H9 (cell line): Measurements from ENCODE around the gene TMEM184A. TPM values are rescaled to one million over a fixed set of nuclear protein-coding genes. Genes with fewer than 3 reads are reported as not detected.

Source experiments
- DNase-seq: peaks from one replicate; pipeline ENCODE4 v3.0.0-alpha.2; 2017
- H2AFZ ChIP-seq: one replicate; pipeline ENCODE4 v1.6.1; 2013; ENCODE audit warnings: mild to moderate bottlenecking, low read length, control low read depth, moderate library complexity
- H2AK5ac ChIP-seq: 2 replicates; pipeline ENCODE4 v1.6.1; 2013; ENCODE audit warnings: low read length, control low read depth, mixed read lengths; ENCODE audit not compliant: insufficient read length
- H2BK120ac ChIP-seq: one replicate; pipeline ENCODE4 v1.6.1; 2013; ENCODE audit warnings: low read depth, mild to moderate bottlenecking, low read length, control low read depth, inconsistent platforms; ENCODE audit not compliant: poor library complexity, severe bottlenecking
- H2BK12ac ChIP-seq: 2 replicates; pipeline ENCODE4 v1.6.1; 2013; ENCODE audit warnings: low read length, control low read depth, mixed read lengths, low read depth; ENCODE audit not compliant: insufficient read length
- H2BK15ac ChIP-seq: 2 replicates; pipeline ENCODE4 v1.6.1; 2013; ENCODE audit warnings: low read depth, low read length, control low read depth
- H2BK20ac ChIP-seq: one replicate; pipeline ENCODE4 v1.6.1; 2013; ENCODE audit warnings: low read depth, mild to moderate bottlenecking, low read length, control low read depth, inconsistent platforms; ENCODE audit not compliant: poor library complexity, severe bottlenecking
- H2BK5ac ChIP-seq: 2 replicates; pipeline ENCODE4 v1.6.1; 2013; ENCODE audit warnings: low read length, control low read depth, mixed read lengths; ENCODE audit not compliant: insufficient read length
- H3K14ac ChIP-seq: 2 replicates; pipeline ENCODE4 v1.6.1; 2013; ENCODE audit warnings: low read length, control low read depth; ENCODE audit not compliant: insufficient read depth
- H3K18ac ChIP-seq: 2 replicates; pipeline ENCODE4 v1.6.1; 2013; ENCODE audit warnings: low read depth, mild to moderate bottlenecking, mixed read lengths, low read length, control low read depth; ENCODE audit not compliant: insufficient read length
- H3K23ac ChIP-seq: 2 replicates; pipeline ENCODE4 v1.6.1; 2013; ENCODE audit warnings: low read length, control low read depth, mixed read lengths, low read depth; ENCODE audit not compliant: insufficient read length
- H3K23me2 ChIP-seq: 2 replicates; pipeline ENCODE4 v1.6.1; 2013; ENCODE audit warnings: low read depth, mild to moderate bottlenecking, mixed read lengths, low read length, control low read depth; ENCODE audit not compliant: insufficient read length, poor library complexity, severe bottlenecking
- H3K27ac ChIP-seq: 2 replicates; pipeline ENCODE4 v1.5.1; 2013; ENCODE audit warnings: low read length, control low read depth, mixed read lengths, low read depth; ENCODE audit not compliant: insufficient read length
- H3K27me3 ChIP-seq: 2 replicates; pipeline ENCODE4 v1.6.1; 2013; ENCODE audit warnings: low read length, control low read depth, inconsistent platforms; ENCODE audit not compliant: insufficient read depth
- H3K4ac ChIP-seq: 2 replicates; pipeline ENCODE4 v1.6.1; 2013; ENCODE audit warnings: low read depth, mild to moderate bottlenecking, control low read depth, inconsistent platforms, low read length, moderate library complexity
- H3K4me1 ChIP-seq: 2 replicates; pipeline ENCODE4 v1.6.1; 2013; ENCODE audit warnings: low read length, control low read depth, inconsistent platforms; ENCODE audit not compliant: insufficient read depth
- H3K4me2 ChIP-seq: 2 replicates; pipeline ENCODE4 v1.6.1; 2013; ENCODE audit warnings: low read length, control low read depth, mixed read lengths; ENCODE audit not compliant: insufficient read length, insufficient read depth
- H3K56ac ChIP-seq: 2 replicates; pipeline ENCODE4 v1.6.1; 2013; ENCODE audit warnings: low read depth, mild to moderate bottlenecking, mixed read lengths, low read length, control low read depth; ENCODE audit not compliant: insufficient read length
- H3K79me1 ChIP-seq: 2 replicates; pipeline ENCODE4 v1.6.1; 2013; ENCODE audit warnings: low read depth, mild to moderate bottlenecking, moderate library complexity, low read length, control low read depth, inconsistent platforms; ENCODE audit not compliant: insufficient read depth, poor library complexity, severe bottlenecking
- H3K79me2 ChIP-seq: 2 replicates; pipeline ENCODE4 v1.6.1; 2013; ENCODE audit warnings: low read length, control low read depth, inconsistent platforms; ENCODE audit not compliant: insufficient read depth
- H3K9ac ChIP-seq: 2 replicates; pipeline ENCODE4 v1.6.1; 2013; ENCODE audit warnings: low read length, control low read depth, mixed read lengths; ENCODE audit not compliant: insufficient read length; ENCODE audit errors: extremely low read depth
- H3K9me3 ChIP-seq: one replicate; pipeline ENCODE4 v1.6.1; 2013; ENCODE audit warnings: low read depth, low read length, inconsistent platforms; ENCODE audit not compliant: control insufficient read depth
- H3T11ph ChIP-seq: one replicate; pipeline ENCODE4 v1.6.1; 2013; ENCODE audit warnings: mild to moderate bottlenecking, low read length, control low read depth, inconsistent platforms
- H4K20me1 ChIP-seq: one replicate; pipeline ENCODE4 v1.6.1; 2013; ENCODE audit not compliant: control insufficient read depth, insufficient read length, insufficient read depth
- H4K5ac ChIP-seq: 2 replicates; pipeline ENCODE4 v1.6.1; 2013; ENCODE audit warnings: low read depth, mild to moderate bottlenecking, mixed read lengths, low read length, control low read depth; ENCODE audit not compliant: insufficient read length
- H4K8ac ChIP-seq: replicated peaks from 2 replicates; pipeline ENCODE4 v1.6.1; 2013; ENCODE audit warnings: low read length, control low read depth, mixed read lengths, low read depth; ENCODE audit not compliant: insufficient read length
- H4K91ac ChIP-seq: 2 replicates; pipeline ENCODE4 v1.6.1; 2013; ENCODE audit warnings: low read depth, mild to moderate bottlenecking, moderate library complexity, mixed read lengths, low read length, control low read depth; ENCODE audit not compliant: insufficient read length
- H3K27ac Mint-ChIP-seq, 3 experiments: 2 replicates in 2 of 3; 3 replicates in 1 of 3; pipeline ENCODE4 v1.8.0; 2020 to 2021; ENCODE audit warnings: mixed read lengths in 3 of 3, mild to moderate bottlenecking in 1 of 3, moderate library complexity in 1 of 3
- H3K27me3 Mint-ChIP-seq: 2 replicates; pipeline ENCODE4 v1.8.0; 2021; ENCODE audit warnings: low read depth, mild to moderate bottlenecking, moderate library complexity, mixed read lengths
- H3K36me3 Mint-ChIP-seq, 3 experiments: 2 replicates in 2 of 3; 3 replicates in 1 of 3; pipeline ENCODE4 v1.8.0; 2020 to 2021; ENCODE audit warnings: low read depth in 3 of 3, mixed read lengths in 3 of 3; ENCODE audit not compliant: insufficient read depth in 1 of 3
- H3K4me1 Mint-ChIP-seq, 2 experiments: 2 replicates each; pipeline ENCODE4 v1.8.0; 2020; ENCODE audit warnings: mixed read lengths in 2 of 2
- H3K4me3 Mint-ChIP-seq, 2 experiments: 2 replicates in 1 of 2; 3 replicates in 1 of 2; pipeline ENCODE4 v1.8.0; 2020 to 2021; ENCODE audit warnings: mild to moderate bottlenecking in 2 of 2, mixed read lengths in 2 of 2, moderate library complexity in 1 of 2
- H3K9me3 Mint-ChIP-seq, 2 experiments: 2 replicates in 1 of 2; 3 replicates in 1 of 2; pipeline ENCODE4 v1.8.0; 2020; ENCODE audit warnings: mild to moderate bottlenecking in 2 of 2, mixed read lengths in 2 of 2, moderate library complexity in 1 of 2
- WGBS: extraction: QIAGEN DNeasy Blood & Tissue Kit; methylation state at CpG from one replicate; pipeline ENCODE4 v1.1.7; 2013; ENCODE audit warnings: missing lambda C conversion rate, low lambda C conversion rate, mixed read lengths; ENCODE audit not compliant: insufficient read length; ENCODE audit errors: extremely low coverage; 5-methylcytosine and 5-hydroxymethylcytosine counted together
- total RNA-seq: library from RNA; stranded (reverse); gene quantifications from 2 replicates; pipeline ENCODE4 v1.2.1, GENCODE V29; 2021
- TF ChIP-seq, protein P1 (sequence below): fragments of 200-600 bp; sonication (generic); conservative IDR thresholded peaks from 3 replicates; pipeline ENCODE4 v1.8.0; 2021; ENCODE audit warnings: antibody characterized with exemption, mild to moderate bottlenecking

The TMEM184A gene
- total RNA-seq, 1 experiment from 2014 or later = 1.3 TPM

- DNase-seq = no peak
- Mint-ChIP-seq H3K36me3 (peaks cover 0 to 2% (median under 1%) of the 10 kb centered on the region in 3 experiments; a peak in 2 of 7 replicates), H3K27me3 (no peaks in the 10 kb centered on the region; the same call in 1 of the 2 replicates), H3K9me3 (no peaks in the 10 kb centered on the region; a peak in 1 of 5 replicates), H3K27ac (no peak overlapping the region), H3K4me3 (no peak overlapping the region), H3K4me1 (no peaks in the 10 kb centered on the region)
- Histone ChIP-seq H3K23me2 (no peaks in the 10 kb centered on the region), H3T11ph (no peak overlapping the region), H4K5ac (no peak overlapping the region), H3K4me1 (no peaks in the 10 kb centered on the region), H2BK120ac (no peak overlapping the region), H3K79me1 (no peaks in the 10 kb centered on the region), H3K9me3 (no peaks in the 10 kb centered on the region), H4K91ac (no peak overlapping the region), H3K18ac (no peak overlapping the region), H4K8ac (no peak overlapping the region), H3K14ac (no peak overlapping the region), H4K20me1 (no peaks in the 10 kb centered on the region), H2BK20ac (no peak overlapping the region), H2AK5ac (no peak overlapping the region), H3K23ac (no peak overlapping the region), H3K4me2 (no peak overlapping the region), H3K27me3 (no peaks in the 10 kb centered on the region), H3K56ac (no peak overlapping the region), H3K4ac (no peak overlapping the region), H2BK12ac (no peak overlapping the region), H3K9ac (no peak overlapping the region), H2BK5ac (no peak overlapping the region), H2AFZ (no peak overlapping the region), H2BK15ac (no peak overlapping the region), H3K79me2 (no peaks in the 10 kb centered on the region), H3K27ac (no peak overlapping the region)
- TF ChIP-seq, protein P1, sequence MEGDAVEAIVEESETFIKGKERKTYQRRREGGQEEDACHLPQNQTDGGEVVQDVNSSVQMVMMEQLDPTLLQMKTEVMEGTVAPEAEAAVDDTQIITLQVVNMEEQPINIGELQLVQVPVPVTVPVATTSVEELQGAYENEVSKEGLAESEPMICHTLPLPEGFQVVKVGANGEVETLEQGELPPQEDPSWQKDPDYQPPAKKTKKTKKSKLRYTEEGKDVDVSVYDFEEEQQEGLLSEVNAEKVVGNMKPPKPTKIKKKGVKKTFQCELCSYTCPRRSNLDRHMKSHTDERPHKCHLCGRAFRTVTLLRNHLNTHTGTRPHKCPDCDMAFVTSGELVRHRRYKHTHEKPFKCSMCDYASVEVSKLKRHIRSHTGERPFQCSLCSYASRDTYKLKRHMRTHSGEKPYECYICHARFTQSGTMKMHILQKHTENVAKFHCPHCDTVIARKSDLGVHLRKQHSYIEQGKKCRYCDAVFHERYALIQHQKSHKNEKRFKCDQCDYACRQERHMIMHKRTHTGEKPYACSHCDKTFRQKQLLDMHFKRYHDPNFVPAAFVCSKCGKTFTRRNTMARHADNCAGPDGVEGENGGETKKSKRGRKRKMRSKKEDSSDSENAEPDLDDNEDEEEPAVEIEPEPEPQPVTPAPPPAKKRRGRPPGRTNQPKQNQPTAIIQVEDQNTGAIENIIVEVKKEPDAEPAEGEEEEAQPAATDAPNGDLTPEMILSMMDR = no peak
- WGBS = no CpG with 5 or more reads among the region's 28 CpGs
Observed at GRCh38 chr7:1546274-1546908, 9.6 kb downstream of the TMEM184A start.
